Astrocyte of the cerebellum (primary cell): Measurements from ENCODE around the gene TLCD1.

ENCODE experiments used
- DNase-seq: peaks from one replicate; pipeline ENCODE4 v3.0.0-alpha.2; 2011; ENCODE audit warnings: low read depth
- H3K4me3 ChIP-seq: 2 replicates; pipeline ENCODE4 v1.5.1; 2011; ENCODE audit warnings: mild to moderate bottlenecking, low read depth, low read length, moderate library complexity
- in situ Hi-C: cut with HindIII; loops from 2 replicates; pipeline ENCODE4 v1.10.0; 2017; ENCODE audit warnings: low sequenced_read_pairs
- TF ChIP-seq, protein P1 (sequence below): IDR thresholded peaks from 2 replicates; pipeline ENCODE4 v1.5.1; 2012; ENCODE audit warnings: low read length, low read depth, moderate library complexity, mild to moderate bottlenecking; ENCODE audit errors: missing control alignments

Gene TLCD1

GRCh38 chr17:28760601-28761562 lies 34.8 kb upstream of the TLCD1 start:
- DNase-seq, result peak; percentile 42
- TF ChIP-seq, protein P1, sequence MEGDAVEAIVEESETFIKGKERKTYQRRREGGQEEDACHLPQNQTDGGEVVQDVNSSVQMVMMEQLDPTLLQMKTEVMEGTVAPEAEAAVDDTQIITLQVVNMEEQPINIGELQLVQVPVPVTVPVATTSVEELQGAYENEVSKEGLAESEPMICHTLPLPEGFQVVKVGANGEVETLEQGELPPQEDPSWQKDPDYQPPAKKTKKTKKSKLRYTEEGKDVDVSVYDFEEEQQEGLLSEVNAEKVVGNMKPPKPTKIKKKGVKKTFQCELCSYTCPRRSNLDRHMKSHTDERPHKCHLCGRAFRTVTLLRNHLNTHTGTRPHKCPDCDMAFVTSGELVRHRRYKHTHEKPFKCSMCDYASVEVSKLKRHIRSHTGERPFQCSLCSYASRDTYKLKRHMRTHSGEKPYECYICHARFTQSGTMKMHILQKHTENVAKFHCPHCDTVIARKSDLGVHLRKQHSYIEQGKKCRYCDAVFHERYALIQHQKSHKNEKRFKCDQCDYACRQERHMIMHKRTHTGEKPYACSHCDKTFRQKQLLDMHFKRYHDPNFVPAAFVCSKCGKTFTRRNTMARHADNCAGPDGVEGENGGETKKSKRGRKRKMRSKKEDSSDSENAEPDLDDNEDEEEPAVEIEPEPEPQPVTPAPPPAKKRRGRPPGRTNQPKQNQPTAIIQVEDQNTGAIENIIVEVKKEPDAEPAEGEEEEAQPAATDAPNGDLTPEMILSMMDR, result no peak
- in situ Hi-C loops, result no loop called here
- H3K4me3 ChIP-seq, result no peak overlapping the region

DNA sequence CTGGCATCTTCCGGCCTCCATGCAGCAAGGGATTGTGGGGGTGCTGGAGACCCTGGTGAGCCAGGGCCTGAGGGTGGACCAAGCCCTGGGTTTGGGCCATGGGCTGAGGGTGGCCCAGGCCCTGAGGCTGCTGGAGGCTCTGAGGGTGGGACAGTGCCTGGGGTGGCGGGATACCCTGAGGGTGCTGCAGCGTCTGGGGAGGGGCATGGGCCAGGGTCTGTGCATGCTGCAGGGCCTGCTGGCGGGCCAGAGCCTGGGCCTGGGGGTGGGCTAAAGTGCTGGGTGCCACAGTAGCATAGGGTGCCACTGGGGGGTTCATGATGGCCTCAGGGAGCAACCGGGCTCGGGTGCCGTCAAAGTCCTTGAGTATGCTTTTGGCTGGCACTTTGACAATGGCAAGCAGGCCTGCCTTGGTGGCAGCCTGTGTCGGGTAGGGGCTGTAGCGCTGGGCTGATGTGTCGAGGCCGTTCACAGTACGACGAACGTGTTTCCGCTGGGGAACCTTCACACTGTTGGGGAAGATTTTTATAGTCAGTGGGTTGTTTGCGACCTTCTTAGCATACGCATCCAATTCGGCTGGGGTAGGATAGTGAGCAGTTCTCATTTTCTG lies 33.3 kb upstream of the TLCD1 start:
- in situ Hi-C loops, result no loop called here
- TF ChIP-seq, protein P1, result no peak
- DNase-seq, result no peak
- H3K4me3 ChIP-seq, result no peak overlapping the region

GRCh38 chr17:28758411-28759121 lies 32.5 kb upstream of the TLCD1 start:
- TF ChIP-seq, protein P1, result no peak
- no peak for DNase-seq
- H3K4me3 ChIP-seq, result no peak overlapping the region
- in situ Hi-C loops, result no loop called here

DNA sequence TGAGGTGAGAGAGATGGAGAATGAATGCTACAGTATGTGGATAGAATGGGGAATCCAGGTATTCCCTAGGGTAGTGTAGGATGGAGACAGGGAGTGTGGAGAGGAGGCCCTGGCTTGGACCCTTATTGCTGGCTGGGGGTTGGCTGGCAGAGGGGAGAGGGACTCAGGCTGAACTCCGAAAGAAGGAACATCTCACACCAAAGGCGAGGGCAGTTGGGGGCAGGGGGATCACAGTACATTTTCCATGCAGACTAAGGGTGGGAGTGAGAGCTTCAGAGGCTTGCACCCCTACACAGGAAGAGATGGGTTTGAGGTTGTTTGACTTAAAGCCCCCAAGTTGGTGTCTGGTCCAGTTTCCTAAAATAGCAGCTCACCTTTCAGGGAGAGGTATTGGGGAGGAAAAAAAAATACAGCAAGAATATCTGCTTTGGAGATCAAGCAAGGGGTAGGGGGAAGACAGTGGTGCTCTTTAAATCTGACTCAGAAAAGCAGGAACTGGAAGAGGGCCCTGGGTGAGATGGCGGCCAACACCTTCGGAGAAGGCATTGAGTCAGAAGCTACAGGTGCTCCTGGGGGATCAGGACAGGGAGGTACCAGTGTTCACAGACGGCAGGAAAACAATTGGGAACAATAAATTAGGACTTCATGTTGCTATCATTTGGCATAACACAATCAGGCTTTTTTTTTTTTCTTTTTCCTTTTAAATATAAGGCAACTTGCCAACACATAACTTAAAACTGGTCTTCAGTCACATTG lies 30.2 kb upstream of the TLCD1 start:
- H3K4me3 ChIP-seq, result no peak overlapping the region
- TF ChIP-seq, protein P1, result no peak
- no peak for DNase-seq
- in situ Hi-C loops, result no loop called here

DNA sequence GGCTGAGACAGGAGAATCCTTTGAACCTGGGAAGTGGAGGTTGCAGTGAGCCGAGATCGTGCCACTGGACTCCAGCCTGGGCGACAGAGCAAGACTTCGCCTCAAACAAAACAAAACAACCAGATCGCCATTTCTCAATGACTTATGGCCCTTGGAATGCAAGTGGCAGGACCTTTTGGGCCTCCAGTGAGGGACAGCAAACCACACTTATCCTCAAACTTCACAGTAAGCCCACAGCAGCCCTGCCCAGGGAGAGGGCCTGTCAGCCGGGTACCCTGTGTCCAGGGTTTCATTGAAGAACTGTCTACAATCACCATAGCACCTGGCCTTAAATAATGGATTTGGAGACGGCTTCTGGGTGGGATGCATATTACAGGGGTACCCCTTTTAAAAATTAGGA lies 29.5 kb upstream of the TLCD1 start:
- TF ChIP-seq, protein P1, result no peak
- no peak overlapping the region for H3K4me3 ChIP-seq
- no peak for DNase-seq
- in situ Hi-C loops, result no loop called here
